ENCODE data around the gene GAGE13.
"Not testable (repeated sequence)": the region's sequence is repeated elsewhere in the genome, so short reads cannot be mapped to it uniquely, and the experiment has no call there.

Gene GAGE13

DNA sequence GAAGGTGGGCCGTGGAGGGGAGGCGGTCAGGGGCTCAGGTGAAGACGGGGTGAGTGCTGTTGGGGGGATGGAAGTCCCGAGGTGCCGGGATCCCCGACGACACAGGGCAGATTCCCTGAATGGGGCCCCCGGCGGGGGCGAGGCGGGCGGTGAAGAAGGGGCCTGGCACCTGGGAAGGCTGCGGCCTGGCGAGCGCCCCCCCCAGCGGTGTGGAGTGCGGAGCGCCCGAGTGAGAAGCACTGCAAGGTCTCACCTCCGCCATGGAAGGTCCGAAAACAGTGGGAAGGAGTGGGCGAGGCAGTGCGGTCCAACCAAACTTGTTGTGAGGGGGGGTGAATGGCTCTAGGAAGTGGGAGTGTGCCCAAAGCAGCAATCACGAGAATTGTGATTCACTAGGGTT is 10.1 kb downstream of the GAGE13 start:
- DNase-seq: not testable (repeated sequence)

DNA sequence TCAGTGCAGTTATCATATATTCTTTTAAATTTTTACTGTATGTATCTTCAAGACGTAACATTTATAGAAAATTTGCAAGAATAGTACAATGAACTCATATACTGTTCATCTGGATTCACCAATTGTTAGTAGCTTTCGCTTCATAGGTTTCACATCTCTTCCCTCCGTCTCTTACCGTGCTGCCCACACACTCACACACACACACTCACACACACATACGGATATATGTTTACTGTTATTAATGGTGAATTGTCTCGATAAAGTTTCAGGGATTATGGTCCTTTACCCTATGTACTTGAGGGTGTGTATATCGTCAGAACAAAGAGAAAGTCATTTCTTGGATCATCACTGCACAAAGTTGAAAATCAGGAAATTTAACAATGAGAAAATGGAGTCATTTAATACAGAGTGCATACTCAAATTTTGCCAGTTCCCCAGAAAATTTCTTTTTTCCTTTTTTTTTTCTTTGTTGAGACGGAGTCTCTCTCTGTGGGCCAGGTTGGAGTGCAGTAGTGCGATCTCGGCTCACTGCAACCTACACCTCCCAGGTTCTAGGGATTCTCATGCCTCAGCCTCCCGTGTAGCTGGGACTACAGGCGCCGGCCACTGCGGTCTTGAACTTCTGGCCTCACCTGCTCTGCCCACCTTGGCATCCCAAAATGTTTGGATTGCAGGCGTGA is 13.3 kb downstream of the GAGE13 start:
- not testable (repeated sequence) for DNase-seq

DNA sequence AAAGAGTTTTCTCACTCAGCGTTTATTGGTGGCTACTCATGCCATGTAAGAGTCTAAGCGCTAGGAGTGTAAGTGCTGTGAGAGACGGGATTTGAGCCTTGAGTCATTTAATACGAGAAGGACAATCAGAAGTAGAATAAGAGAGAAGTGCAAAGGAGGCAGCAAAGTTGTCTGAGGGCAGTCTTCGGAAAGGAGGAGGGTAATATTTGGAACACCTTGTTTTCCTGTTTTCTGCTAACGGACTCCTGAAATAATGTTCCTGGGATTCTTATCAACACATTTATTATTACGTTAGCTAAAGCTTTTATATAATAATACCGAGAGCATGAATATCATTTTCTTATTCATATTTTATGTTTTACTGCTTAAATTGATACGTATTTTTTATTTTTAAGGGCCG is 14.0 kb downstream of the GAGE13 start:
- not testable (repeated sequence) for DNase-seq

DNA sequence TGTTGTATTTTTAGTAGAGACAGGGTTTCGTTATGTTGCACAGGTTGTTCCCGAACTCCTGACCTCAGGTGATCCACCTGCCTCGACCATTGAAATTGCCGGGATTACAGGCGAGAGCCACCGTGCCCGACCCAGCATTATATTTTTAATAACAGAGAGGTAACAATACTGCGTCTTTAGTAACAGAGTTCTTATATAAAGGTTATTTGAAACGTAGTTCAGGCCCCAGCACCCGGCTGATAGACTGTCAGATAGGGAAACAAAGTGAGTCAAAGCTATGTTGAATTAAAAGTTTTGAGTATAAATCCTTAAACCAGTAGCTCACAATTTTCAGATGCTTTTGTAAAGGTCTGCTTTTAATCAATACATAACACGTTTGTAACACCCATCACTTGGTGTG is 14.8 kb downstream of the GAGE13 start:
- not testable (repeated sequence) for DNase-seq

Data from COR-L47 (cell line).